Liver (tissue), 9 donors: ENCODE results near the gene EVA1C. TPM values are rescaled to one million over a fixed set of nuclear protein-coding genes. Genes with fewer than 3 reads are reported as not detected.
"Not testable (repeated sequence)": the region's sequence is repeated elsewhere in the genome, so short reads cannot be mapped to it uniquely, and the experiment has no call there.

Source experiments
- DNase-seq: peaks from one replicate; pipeline ENCODE4 v3.0.0-alpha.2; 2017; ENCODE audit warnings: low spot score
- H3K27ac ChIP-seq, 2 donors: one replicate each; pipeline ENCODE4 v1.7.0; 2013; ENCODE audit warnings: inconsistent platforms in 2 of 2, low read length in 2 of 2, control low read depth in 1 of 2, low read depth in 1 of 2, mild to moderate bottlenecking in 1 of 2
- H3K27me3 ChIP-seq, 4 donors: one replicate each; pipeline versions ENCODE4 v1.6.1 to v1.7.0; 2013; ENCODE audit warnings: low read length in 3 of 4, inconsistent platforms in 1 of 4, mild to moderate bottlenecking in 1 of 4, moderate library complexity in 1 of 4; ENCODE audit not compliant: control insufficient read depth in 4 of 4, insufficient read depth in 4 of 4
- H3K36me3 ChIP-seq, 4 donors: one replicate each; pipeline versions ENCODE4 v1.6.1 to v1.7.0; 2013; ENCODE audit warnings: low read length in 3 of 4, mild to moderate bottlenecking in 3 of 4, low read depth in 1 of 4, moderate library complexity in 1 of 4; ENCODE audit not compliant: control insufficient read depth in 4 of 4, insufficient read depth in 3 of 4
- H3K4me1 ChIP-seq, 4 donors: one replicate each; pipeline versions ENCODE4 v1.6.1 to v1.7.0; 2013; ENCODE audit warnings: low read length in 3 of 4, mild to moderate bottlenecking in 3 of 4, moderate library complexity in 1 of 4; ENCODE audit not compliant: control insufficient read depth in 4 of 4, insufficient read depth in 4 of 4
- H3K4me3 ChIP-seq, 3 donors: one replicate each; pipeline versions ENCODE4 v1.6.1 to v1.7.0; 2013; ENCODE audit warnings: low read length in 3 of 3, control low read depth in 1 of 3, low read depth in 1 of 3, mild to moderate bottlenecking in 1 of 3
- H3K9ac ChIP-seq, 2 donors: one replicate each; pipeline ENCODE4 v1.7.0; 2013; ENCODE audit warnings: low read length in 2 of 2, mild to moderate bottlenecking in 2 of 2, moderate library complexity in 2 of 2, control low read depth in 1 of 2, low read depth in 1 of 2
- H3K9me3 ChIP-seq, 4 donors: one replicate each; pipeline versions ENCODE4 v1.6.1 to v1.7.0; 2013; ENCODE audit warnings: low read length in 3 of 4; ENCODE audit not compliant: control insufficient read depth in 4 of 4
- CTCF ChIP-seq: fragments of 150-350 bp; IDR thresholded peaks from 2 replicates; pipeline ENCODE4 v1.5.1; 2017; ENCODE audit warnings: improper control_type of control experiment, low read depth, low read length; ENCODE audit not compliant: missing input control
- FOXA1 ChIP-seq: IDR thresholded peaks from 2 replicates; pipeline ENCODE4 v1.6.1; 2016; ENCODE audit warnings: antibody characterized with exemption
- FOXA2 ChIP-seq: IDR thresholded peaks from 2 replicates; pipeline ENCODE4 v1.6.1; 2016; ENCODE audit warnings: antibody characterized with exemption
- GABPA ChIP-seq, 2 donors: IDR thresholded peaks in 1 of 2; conservative IDR thresholded peaks in 1 of 2; 2 replicates each; pipeline ENCODE4 v1.6.1; 2016; ENCODE audit warnings: antibody characterized with exemption in 2 of 2, mild to moderate bottlenecking in 1 of 2, moderate library complexity in 1 of 2
- HNF4A ChIP-seq, 2 donors: conservative IDR thresholded peaks; 2 replicates each; pipeline ENCODE4 v1.6.1; 2016; ENCODE audit warnings: antibody characterized with exemption in 2 of 2, mild to moderate bottlenecking in 2 of 2
- JUND ChIP-seq, 2 donors: IDR thresholded peaks; 2 replicates each; pipeline ENCODE4 v1.6.1; 2016; ENCODE audit warnings: antibody characterized with exemption in 2 of 2
- MAX ChIP-seq: IDR thresholded peaks from 2 replicates; pipeline ENCODE4 v1.6.1; 2016; ENCODE audit warnings: antibody characterized with exemption
- NR2F2 ChIP-seq: IDR thresholded peaks from 2 replicates; pipeline ENCODE4 v1.6.1; 2016; ENCODE audit warnings: antibody characterized with exemption
- RAD21 ChIP-seq, 2 donors: IDR thresholded peaks; 2 replicates each; pipeline ENCODE4 v1.6.1; 2016; ENCODE audit warnings: antibody characterized with exemption in 2 of 2, mild to moderate bottlenecking in 2 of 2
- RXRA ChIP-seq, 2 donors: IDR thresholded peaks; 2 replicates each; pipeline ENCODE4 v1.6.1; 2017 to 2018; ENCODE audit warnings: antibody characterized with exemption in 2 of 2, mild to moderate bottlenecking in 1 of 2
- SP1 ChIP-seq: IDR thresholded peaks from 2 replicates; pipeline ENCODE4 v1.6.1; 2018; ENCODE audit warnings: antibody characterized with exemption, mild to moderate bottlenecking
- TAF1 ChIP-seq: conservative IDR thresholded peaks from 2 replicates; pipeline ENCODE4 v1.6.1; 2016; ENCODE audit warnings: antibody characterized with exemption, mild to moderate bottlenecking
- YY1 ChIP-seq: IDR thresholded peaks from 2 replicates; pipeline ENCODE4 v1.6.1; 2016; ENCODE audit warnings: antibody characterized with exemption, mild to moderate bottlenecking
- ZBTB33 ChIP-seq: IDR thresholded peaks from 2 replicates; pipeline ENCODE4 v1.6.1; 2016; ENCODE audit warnings: antibody characterized with exemption
- whole genome bisulfite sequencing: extraction: QIAGEN DNeasy Blood & Tissue Kit; methylation state at CpG from one replicate; pipeline ENCODE4 v1.1.7; 2013; 5-methylcytosine and 5-hydroxymethylcytosine counted together
- polyA plus RNA-seq, 2 donors: library from polyadenylated mRNA; stranded (reverse) in 1 of 2; unstranded in 1 of 2; fragments of 200-250 nt in 1 of 2; fragments of >200 nt in 1 of 2; fragmentation: Nextera tagmentation in 1 of 2; extraction: Ambion mirVana in 1 of 2; gene quantifications; one replicate each; pipeline versions ENCODE4 v1.2.1 to v1.2.3, GENCODE V29; 2013 to 2015
- total RNA-seq, 2 donors: library from RNA; depleted of rRNA; stranded (reverse); fragments of >200 nt; gene quantifications; one replicate each; pipeline ENCODE4 v1.2.3, GENCODE V29; 2014
- TF ChIP-seq, protein P1 (sequence below): IDR thresholded peaks from 2 replicates; pipeline ENCODE4 v1.6.1; 2016; ENCODE audit warnings: antibody characterized with exemption
- TF ChIP-seq, protein P2 (sequence below): IDR thresholded peaks from 2 replicates; pipeline ENCODE4 v1.6.1; 2016; ENCODE audit warnings: antibody characterized with exemption, mild to moderate bottlenecking
- donor health status: healthy.
- donor health status: healthy.
- donor health status: healthy.
- donor health status: healthy.
- donor health status: healthy.

EVA1C gene
- total and polyA plus RNA-seq, 4 donors: 0.47 to 3.3 (median 2.4) TPM

GRCh38 chr21:32560896-32561295 lies 148.4 kb downstream of the EVA1C start:
- no peak overlapping the region for H3K9ac ChIP-seq
- WGBS: 97% methylated on average over 3 of the region's 3 CpGs
- TF ChIP-seq, protein P1, sequence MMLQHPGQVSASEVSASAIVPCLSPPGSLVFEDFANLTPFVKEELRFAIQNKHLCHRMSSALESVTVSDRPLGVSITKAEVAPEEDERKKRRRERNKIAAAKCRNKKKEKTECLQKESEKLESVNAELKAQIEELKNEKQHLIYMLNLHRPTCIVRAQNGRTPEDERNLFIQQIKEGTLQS: no peak
- no peak for TF ChIP-seq RXRA (IDR thresholded peaks at IDR 0.05)
- H3K4me1 ChIP-seq: no peaks in the 10 kb centered on the region
- no peaks in the 10 kb centered on the region for H3K36me3 ChIP-seq
- DNase-seq: no peak
- no peaks in the 10 kb centered on the region for H3K27me3 ChIP-seq
- H3K27ac ChIP-seq: no peak overlapping the region
- H3K4me3 ChIP-seq: no peak overlapping the region
- no peaks in the 10 kb centered on the region for H3K9me3 ChIP-seq

DNA sequence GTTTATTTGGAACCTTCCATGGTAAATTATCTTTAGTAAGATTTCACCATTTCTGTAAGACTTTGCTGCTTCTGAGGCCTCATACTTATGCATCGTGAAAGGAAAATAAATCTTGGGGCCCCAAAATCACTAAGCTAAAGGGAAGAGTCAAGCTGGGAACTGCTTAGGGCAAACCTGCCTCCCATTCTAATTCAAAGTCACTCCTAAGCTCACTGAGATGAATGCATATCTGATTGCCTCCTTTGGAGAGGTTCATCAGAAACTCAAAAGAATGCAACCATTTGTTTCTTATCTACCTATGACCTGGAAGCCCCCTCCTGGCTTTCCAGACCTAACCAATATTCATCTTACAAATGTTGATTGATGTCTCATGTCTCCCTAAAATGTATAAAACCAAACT lies 149.0 kb downstream of the EVA1C start:
- not testable (repeated sequence) for H3K36me3 ChIP-seq, DNase-seq, H3K27ac ChIP-seq, H3K27me3 ChIP-seq, H3K4me3 ChIP-seq, H3K9me3 ChIP-seq, H3K4me1 ChIP-seq, H3K9ac ChIP-seq
- 96% methylated on average over 1 of the region's 1 CpG for WGBS

GRCh38 chr21:32562426-32562825 lies 149.9 kb downstream of the EVA1C start:
- no peaks in the 10 kb centered on the region for H3K9me3 ChIP-seq
- no peaks in the 10 kb centered on the region for H3K4me1 ChIP-seq
- TF ChIP-seq YY1: no peak
- TF ChIP-seq RAD21 (IDR thresholded peaks at IDR 0.05): peak; percentile 63 to 65
- no peak for TF ChIP-seq HNF4A (conservative IDR thresholded peaks at IDR 0.05)
- no peak for TF ChIP-seq SP1
- peak; percentile 17 for TF ChIP-seq CTCF
- no peak overlapping the region for H3K4me3 ChIP-seq
- no peaks in the 10 kb centered on the region for H3K36me3 ChIP-seq
- H3K9ac ChIP-seq: no peak overlapping the region
- no peak for DNase-seq
- WGBS: 69% methylated on average over 5 of the region's 5 CpGs
- no peak overlapping the region for H3K27ac ChIP-seq
- H3K27me3 ChIP-seq: no peaks in the 10 kb centered on the region

GRCh38 chr21:32562915-32563314 lies 150.4 kb downstream of the EVA1C start:
- Histone ChIP-seq H3K27ac (no peak overlapping the region), H3K36me3 (no peaks in the 10 kb centered on the region), H3K9ac (no peak overlapping the region), H3K27me3 (no peaks in the 10 kb centered on the region), H3K4me3 (no peak overlapping the region), H3K9me3 (no peaks in the 10 kb centered on the region), H3K4me1 (no peaks in the 10 kb centered on the region)
- DNase-seq: no peak
- WGBS: 94% methylated on average over 2 of the region's 2 CpGs
- no peak for TF ChIP-seq GABPA (IDR thresholded peaks at IDR 0.05 in 1 of 2, conservative IDR thresholded peaks at IDR 0.05 in 1 of 2)
- TF ChIP-seq HNF4A (conservative IDR thresholded peaks at IDR 0.05): no peak
- no peak for TF ChIP-seq RAD21 (IDR thresholded peaks at IDR 0.05)
- no peak for TF ChIP-seq JUND (IDR thresholded peaks at IDR 0.05)
- TF ChIP-seq, protein P2, sequence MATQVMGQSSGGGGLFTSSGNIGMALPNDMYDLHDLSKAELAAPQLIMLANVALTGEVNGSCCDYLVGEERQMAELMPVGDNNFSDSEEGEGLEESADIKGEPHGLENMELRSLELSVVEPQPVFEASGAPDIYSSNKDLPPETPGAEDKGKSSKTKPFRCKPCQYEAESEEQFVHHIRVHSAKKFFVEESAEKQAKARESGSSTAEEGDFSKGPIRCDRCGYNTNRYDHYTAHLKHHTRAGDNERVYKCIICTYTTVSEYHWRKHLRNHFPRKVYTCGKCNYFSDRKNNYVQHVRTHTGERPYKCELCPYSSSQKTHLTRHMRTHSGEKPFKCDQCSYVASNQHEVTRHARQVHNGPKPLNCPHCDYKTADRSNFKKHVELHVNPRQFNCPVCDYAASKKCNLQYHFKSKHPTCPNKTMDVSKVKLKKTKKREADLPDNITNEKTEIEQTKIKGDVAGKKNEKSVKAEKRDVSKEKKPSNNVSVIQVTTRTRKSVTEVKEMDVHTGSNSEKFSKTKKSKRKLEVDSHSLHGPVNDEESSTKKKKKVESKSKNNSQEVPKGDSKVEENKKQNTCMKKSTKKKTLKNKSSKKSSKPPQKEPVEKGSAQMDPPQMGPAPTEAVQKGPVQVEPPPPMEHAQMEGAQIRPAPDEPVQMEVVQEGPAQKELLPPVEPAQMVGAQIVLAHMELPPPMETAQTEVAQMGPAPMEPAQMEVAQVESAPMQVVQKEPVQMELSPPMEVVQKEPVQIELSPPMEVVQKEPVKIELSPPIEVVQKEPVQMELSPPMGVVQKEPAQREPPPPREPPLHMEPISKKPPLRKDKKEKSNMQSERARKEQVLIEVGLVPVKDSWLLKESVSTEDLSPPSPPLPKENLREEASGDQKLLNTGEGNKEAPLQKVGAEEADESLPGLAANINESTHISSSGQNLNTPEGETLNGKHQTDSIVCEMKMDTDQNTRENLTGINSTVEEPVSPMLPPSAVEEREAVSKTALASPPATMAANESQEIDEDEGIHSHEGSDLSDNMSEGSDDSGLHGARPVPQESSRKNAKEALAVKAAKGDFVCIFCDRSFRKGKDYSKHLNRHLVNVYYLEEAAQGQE: no peak
- no peak for TF ChIP-seq MAX
- TF ChIP-seq YY1: no peak
- TF ChIP-seq FOXA2: no peak
- TF ChIP-seq, protein P1: no peak
- TF ChIP-seq TAF1: no peak
- no peak for TF ChIP-seq ZBTB33
- no peak for TF ChIP-seq NR2F2
- TF ChIP-seq FOXA1: no peak
